GM12872 (cell line): ENCODE data around the gene BIN1.

Experiments used
- TF ChIP-seq, protein P1 (sequence below): IDR thresholded peaks from 3 replicates; pipeline ENCODE4 v1.5.1; 2011; ENCODE audit warnings: low read depth, mild to moderate bottlenecking, low read length, moderate library complexity; ENCODE audit not compliant: insufficient read depth

BIN1 gene

DNA sequence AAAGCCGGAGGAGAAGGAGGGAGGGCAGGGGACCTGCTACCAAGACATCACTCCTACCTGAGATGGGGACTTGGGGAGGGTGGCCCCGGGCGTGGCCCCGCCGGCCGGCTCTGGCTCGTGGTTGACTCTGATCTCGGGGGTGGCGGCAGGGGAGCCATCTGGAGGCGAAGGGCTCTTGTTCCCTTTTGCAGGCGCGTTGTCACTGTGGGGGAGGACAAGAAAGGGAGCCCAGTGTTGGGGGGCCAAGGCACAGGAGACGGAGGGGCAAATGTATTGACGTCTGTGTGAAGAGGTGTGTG lies 48.1 kb downstream of the BIN1 start:
- TF ChIP-seq, protein P1, sequence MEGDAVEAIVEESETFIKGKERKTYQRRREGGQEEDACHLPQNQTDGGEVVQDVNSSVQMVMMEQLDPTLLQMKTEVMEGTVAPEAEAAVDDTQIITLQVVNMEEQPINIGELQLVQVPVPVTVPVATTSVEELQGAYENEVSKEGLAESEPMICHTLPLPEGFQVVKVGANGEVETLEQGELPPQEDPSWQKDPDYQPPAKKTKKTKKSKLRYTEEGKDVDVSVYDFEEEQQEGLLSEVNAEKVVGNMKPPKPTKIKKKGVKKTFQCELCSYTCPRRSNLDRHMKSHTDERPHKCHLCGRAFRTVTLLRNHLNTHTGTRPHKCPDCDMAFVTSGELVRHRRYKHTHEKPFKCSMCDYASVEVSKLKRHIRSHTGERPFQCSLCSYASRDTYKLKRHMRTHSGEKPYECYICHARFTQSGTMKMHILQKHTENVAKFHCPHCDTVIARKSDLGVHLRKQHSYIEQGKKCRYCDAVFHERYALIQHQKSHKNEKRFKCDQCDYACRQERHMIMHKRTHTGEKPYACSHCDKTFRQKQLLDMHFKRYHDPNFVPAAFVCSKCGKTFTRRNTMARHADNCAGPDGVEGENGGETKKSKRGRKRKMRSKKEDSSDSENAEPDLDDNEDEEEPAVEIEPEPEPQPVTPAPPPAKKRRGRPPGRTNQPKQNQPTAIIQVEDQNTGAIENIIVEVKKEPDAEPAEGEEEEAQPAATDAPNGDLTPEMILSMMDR: no peak

DNA sequence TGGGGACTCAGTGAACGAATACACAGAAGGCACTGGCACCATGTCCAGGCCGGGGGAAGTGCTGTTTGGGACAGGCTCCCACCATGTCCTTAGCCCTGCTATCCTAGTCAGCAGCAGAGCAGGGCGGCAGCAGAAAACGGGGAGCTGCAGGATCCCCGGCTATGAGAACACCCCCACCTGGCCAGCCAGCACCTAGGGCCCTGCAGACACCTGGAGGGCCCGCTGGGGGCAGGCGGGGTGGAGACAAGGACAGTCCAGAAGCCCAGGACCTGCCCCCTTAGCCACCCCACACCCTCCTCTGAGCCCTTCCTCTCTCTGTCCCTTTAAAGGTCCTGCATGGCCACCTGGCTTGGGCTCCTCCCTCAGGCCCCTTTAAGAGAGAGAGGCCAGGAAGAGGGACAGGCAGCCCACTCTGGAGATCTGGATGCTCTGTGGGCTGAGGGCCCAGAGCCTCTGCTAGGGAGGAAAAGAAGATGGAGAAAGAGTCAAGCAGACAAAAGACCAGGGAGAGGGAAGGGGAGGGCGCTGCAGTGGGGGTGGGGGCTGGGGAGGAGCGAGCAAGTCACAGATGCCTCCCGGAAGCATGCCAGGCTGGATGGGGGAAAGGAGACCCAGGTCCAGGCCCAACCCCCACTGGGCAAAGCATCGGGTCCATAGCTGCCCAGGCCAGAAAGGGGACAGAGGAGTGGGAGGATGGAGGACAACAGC lies 48.6 kb downstream of the BIN1 start:
- TF ChIP-seq, protein P1: no peak

DNA sequence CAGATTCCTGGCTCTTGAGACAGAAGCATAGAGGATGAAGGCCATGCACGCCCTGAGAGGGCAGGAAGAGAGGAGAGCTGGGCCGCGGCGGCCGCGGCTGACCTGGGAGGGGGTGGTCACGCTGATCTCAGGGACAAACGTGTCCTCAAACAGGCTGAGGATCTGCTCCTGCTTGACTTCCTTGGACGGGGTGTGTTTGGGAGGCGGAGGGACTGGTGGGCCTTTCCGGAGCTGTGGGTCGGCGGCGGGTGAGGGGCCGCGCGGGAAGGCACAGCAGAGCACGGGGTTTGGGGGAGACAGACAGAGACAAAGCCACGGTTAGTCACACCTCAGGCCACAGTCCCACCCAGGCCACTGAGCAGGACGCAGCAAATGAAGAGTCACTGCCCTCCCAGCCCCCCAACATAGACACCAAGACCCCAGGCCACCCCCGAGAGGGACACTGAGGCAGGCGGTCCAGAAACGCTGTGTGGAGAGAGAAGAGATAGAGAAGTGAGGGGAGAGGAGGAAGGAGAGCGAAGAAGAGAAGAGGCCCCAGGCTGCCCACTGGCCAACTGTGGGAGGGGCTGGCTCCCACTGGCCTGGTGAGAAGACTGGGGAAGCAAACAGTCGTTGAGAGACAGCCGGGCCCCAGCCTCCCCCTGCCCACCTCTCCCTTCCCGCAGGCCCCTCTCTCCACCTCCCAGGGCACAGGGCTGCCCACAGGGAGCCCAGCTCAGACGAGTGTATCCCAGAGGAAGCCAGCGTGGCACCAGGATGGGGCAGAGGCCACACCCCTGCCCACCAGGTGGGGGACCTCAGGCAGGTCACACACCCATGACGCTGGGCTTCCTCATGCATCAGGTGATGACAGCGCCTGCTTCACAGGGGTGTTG lies 49.3 kb downstream of the BIN1 start:
- TF ChIP-seq, protein P1: no peak

DNA sequence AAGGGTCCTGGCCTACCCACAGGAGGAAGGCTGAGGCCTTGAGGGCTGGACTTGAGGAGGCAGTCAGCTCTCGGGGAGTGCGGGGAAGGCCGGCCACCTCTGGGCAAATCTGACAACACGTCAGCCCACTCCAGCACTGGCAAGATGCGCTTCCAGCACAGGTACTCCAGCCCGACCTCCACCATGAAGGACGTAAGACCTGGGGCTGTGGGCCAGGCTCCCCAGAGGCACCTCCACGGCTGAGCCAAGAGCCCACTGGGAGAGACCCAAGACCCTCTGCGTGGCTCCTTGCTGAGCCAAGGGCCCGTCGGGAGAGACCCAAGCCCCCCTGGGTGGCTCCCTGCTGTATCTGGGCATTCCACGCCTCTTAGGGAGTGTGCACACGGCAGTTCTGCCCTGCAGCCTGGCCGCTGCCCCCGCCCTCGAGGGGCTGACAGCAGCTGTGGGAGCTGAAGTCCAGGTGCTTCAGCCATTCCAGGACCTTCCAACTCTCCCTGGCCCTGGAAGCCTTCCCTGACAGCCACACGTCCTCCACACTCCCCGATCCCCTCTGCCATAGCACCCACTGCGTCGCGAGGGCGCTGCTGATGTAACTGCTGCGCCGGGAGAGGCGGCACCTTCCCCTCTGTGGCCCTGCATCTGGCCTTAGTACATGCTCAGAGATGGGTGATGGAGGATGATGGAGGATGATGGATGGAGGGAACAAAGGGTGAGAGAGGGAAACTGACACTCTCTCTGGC lies 50.2 kb downstream of the BIN1 start:
- TF ChIP-seq, protein P1: no peak

DNA sequence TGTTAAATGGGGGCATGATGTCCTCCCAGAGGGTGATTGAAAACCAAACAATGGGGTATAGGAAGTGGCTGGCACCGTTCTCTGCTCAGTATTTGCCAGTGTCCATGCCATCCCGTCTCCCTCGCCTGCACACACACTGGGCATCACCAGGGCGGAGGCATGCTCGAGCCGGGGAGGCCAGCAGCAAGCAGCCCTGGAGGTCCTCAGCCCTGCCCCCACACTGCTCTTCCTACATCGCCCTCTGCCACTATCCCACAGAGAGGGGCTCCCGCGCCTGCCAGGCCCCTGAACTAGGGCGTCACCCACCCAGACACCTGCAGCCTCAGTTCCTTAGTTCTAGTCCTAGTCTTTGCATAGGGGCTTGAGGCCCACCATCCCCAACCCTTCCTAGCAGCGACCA lies 50.9 kb downstream of the BIN1 start:
- TF ChIP-seq, protein P1: no peak

DNA sequence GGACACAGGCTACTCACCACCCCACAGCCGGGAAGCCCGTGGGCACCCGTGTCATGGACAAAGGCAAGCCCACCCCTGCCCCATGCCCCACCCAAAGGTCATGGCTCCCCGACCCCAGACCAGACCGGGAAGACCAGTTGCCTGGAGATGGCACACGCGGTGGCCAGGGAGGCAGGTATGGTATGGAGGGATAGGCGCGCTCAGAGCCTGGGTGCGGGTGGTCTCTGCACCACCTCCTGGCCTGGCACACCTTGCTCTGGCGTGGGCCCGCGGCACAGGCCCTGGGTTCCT lies 51.2 kb downstream of the BIN1 start:
- TF ChIP-seq, protein P1: no peak

DNA sequence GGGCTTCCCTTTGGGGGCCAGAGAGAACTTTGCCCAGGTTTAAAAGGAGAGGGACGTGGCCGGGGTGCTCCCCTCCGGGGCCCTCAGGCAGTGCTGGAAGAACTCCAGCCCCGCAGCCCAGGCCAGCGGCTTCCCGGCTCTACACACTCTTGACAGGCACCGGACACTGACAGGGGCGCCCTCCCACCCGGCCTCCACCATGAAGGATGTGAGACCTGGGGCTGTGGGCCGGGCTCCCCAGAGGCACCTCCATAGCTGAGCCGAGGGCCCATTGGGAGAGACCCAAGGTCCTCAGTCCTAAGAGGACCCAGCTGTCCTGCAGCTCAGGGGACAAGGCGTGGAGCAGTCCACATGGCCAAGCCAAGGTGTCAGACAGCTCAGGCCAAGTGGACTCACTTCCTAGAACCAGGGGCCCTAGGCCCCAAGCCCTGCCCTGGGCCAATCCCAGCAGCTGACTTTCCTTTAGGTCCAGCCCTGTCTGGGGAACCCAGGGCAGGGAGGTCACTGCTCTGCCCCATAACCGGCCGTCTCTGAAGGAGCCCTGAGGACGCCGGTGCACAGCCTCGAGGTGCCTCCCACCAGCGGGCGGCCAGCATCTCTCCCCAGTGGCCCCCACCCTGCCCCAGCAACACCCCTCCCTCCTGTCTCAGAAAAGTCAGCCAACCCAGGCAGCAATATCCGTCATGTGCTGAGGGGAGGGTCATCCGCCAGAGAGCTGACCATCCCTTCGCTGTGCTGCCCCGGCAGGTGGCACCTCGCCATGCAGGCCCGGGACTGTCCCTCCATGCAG lies 51.8 kb downstream of the BIN1 start:
- TF ChIP-seq, protein P1: no peak
